Thoracic aorta (tissue), 2 donors: ENCODE measurements around the gene COMMD7. TPM values are rescaled to one million over a fixed set of nuclear protein-coding genes. Genes with fewer than 3 reads are reported as not detected.

Experiments used
- ATAC-seq: fragments of 150-250 bp; one replicate; pipeline ENCODE4 v1.8.0; 2017; ENCODE audit warnings: low read depth; ENCODE audit not compliant: insufficient number of reproducible peaks, low FRiP score
- DNase-seq: peaks from one replicate; pipeline ENCODE4 v3.0.0-alpha.2; 2020; ENCODE audit warnings: low spot score
- H3K27ac ChIP-seq, 2 donors: fragments of 200-600 bp; sonication (generic); 1 replicate in 1 of 2; 2 replicates in 1 of 2; pipeline ENCODE4 v1.5.1; 2016; ENCODE audit warnings: mild to moderate bottlenecking in 2 of 2, moderate library complexity in 2 of 2
- H3K27me3 ChIP-seq: fragments of 200-600 bp; sonication (generic); replicated peaks from 2 replicates; pipeline ENCODE4 v1.6.0; 2016; ENCODE audit warnings: mild to moderate bottlenecking; ENCODE audit not compliant: insufficient read depth
- H3K36me3 ChIP-seq: fragments of 200-600 bp; sonication (generic); one replicate; pipeline ENCODE4 v1.5.1; 2016
- H3K4me1 ChIP-seq, 2 donors: fragments of 200-600 bp; sonication (generic); 1 replicate in 1 of 2; 2 replicates in 1 of 2; pipeline versions ENCODE4 v1.5.1 to v1.6.0; 2016; ENCODE audit warnings: low read depth in 2 of 2, mild to moderate bottlenecking in 1 of 2; ENCODE audit not compliant: control insufficient read depth in 1 of 2
- H3K4me3 ChIP-seq: fragments of 200-600 bp; sonication (generic); 2 replicates; pipeline ENCODE4 v1.5.1; 2016; ENCODE audit warnings: mild to moderate bottlenecking
- H3K9me3 ChIP-seq: fragments of 200-600 bp; sonication (generic); 2 replicates; pipeline ENCODE4 v1.5.1; 2016
- CTCF ChIP-seq: fragments of 200-600 bp; sonication (generic); IDR thresholded peaks from one replicate; pipeline ENCODE4 v1.5.1; 2019; ENCODE audit warnings: antibody characterized with exemption
- total RNA-seq, 2 donors: library from RNA; depleted of rRNA; stranded (reverse); fragments of >200 nt; gene quantifications; one replicate each; pipeline versions ENCODE4 v1.1.0 to v1.2.3, GENCODE V29; 2016

COMMD7 gene
- total RNA-seq, 2 donors from 2014 or later, result 15.7 to 24.6 TPM

- no peak overlapping the region for H3K27ac ChIP-seq
- H3K4me3 ChIP-seq, result no peak overlapping the region
- no peaks in the 10 kb centered on the region for H3K27me3 ChIP-seq
- no peak for ATAC-seq
- H3K4me1 ChIP-seq, result no peaks in the 10 kb centered on the region
- TF ChIP-seq CTCF, result no peak
- no peaks in the 10 kb centered on the region for H3K9me3 ChIP-seq
- H3K36me3 ChIP-seq, result no peaks in the 10 kb centered on the region
- DNase-seq, result no peak
These were observed 56.6 kb downstream of the COMMD7 start for GRCh38 chr20:32686530-32687179.

GRCh38 chr20:32685541-32686529, 57.4 kb downstream of the COMMD7 start:
- no peak for TF ChIP-seq CTCF
- no peak overlapping the region for H3K27ac ChIP-seq
- H3K9me3 ChIP-seq, result no peaks in the 10 kb centered on the region
- ATAC-seq (no peak), DNase-seq (no peak)
- H3K36me3 ChIP-seq, result no peaks in the 10 kb centered on the region
- no peak overlapping the region for H3K4me3 ChIP-seq
- H3K27me3 ChIP-seq, result no peaks in the 10 kb centered on the region
- H3K4me1 ChIP-seq, result no peaks in the 10 kb centered on the region

- H3K36me3 ChIP-seq, result no peaks in the 10 kb centered on the region
- no peaks in the 10 kb centered on the region for H3K27me3 ChIP-seq
- TF ChIP-seq CTCF, result no peak
- H3K9me3 ChIP-seq, result no peaks in the 10 kb centered on the region
- ATAC-seq (no peak), DNase-seq (no peak)
- no peaks in the 10 kb centered on the region for H3K4me1 ChIP-seq
- H3K27ac ChIP-seq, result no peak overlapping the region
- no peak overlapping the region for H3K4me3 ChIP-seq
These were observed 60.7 kb downstream of the COMMD7 start for GRCh38 chr20:32682508-32682987.

GRCh38 chr20:32681175-32682084, 61.8 kb downstream of the COMMD7 start:
- H3K4me1 ChIP-seq, result no peaks in the 10 kb centered on the region
- no peaks in the 10 kb centered on the region for H3K9me3 ChIP-seq
- no peak for TF ChIP-seq CTCF
- no peaks in the 10 kb centered on the region for H3K27me3 ChIP-seq
- DNase-seq, result no peak
- no peak overlapping the region for H3K27ac ChIP-seq
- H3K4me3 ChIP-seq, result no peak overlapping the region
- no peaks in the 10 kb centered on the region for H3K36me3 ChIP-seq
- ATAC-seq, result no peak
